Stimulated activated naive CD4-positive, alpha-beta T cell (primary cell): ENCODE results near the gene SEMA6D.

ENCODE experiments used
- DNase-seq, 6 experiments: peaks; one replicate each; lab custom pipeline; 2025; lab: John Stamatoyannopoulos, UW

SEMA6D gene

GRCh38 chr15:47788685-47789084, 71.4 kb downstream of the SEMA6D start:
- DNase-seq = no peak

GRCh38 chr15:47791161-47791560, 73.9 kb downstream of the SEMA6D start:
- DNase-seq = no peak

- no peak for DNase-seq
Observed at GRCh38 chr15:47792231-47792630, 74.9 kb downstream of the SEMA6D start.

- DNase-seq = no peak
Observed at GRCh38 chr15:47794252-47794914, 77.1 kb downstream of the SEMA6D start.

- DNase-seq = no peak
Observed at GRCh38 chr15:47795864-47796263, 78.6 kb downstream of the SEMA6D start.

- DNase-seq = no peak
Observed at GRCh38 chr15:47796339-47796738, 79.0 kb downstream of the SEMA6D start.

- DNase-seq = no peak
Observed at GRCh38 chr15:47796830-47797229, 79.5 kb downstream of the SEMA6D start.

- DNase-seq = no peak
Observed at GRCh38 chr15:47801522-47801921, 84.2 kb downstream of the SEMA6D start.

- no peak for DNase-seq
Observed at GRCh38 chr15:47802216-47802615, 84.9 kb downstream of the SEMA6D start.

- DNase-seq = no peak
Observed at GRCh38 chr15:47803767-47804166, 86.5 kb downstream of the SEMA6D start.

GRCh38 chr15:47804733-47805132, 87.4 kb downstream of the SEMA6D start:
- DNase-seq = no peak

GRCh38 chr15:47806008-47806407, 88.7 kb downstream of the SEMA6D start:
- no peak for DNase-seq

- no peak for DNase-seq
Observed at GRCh38 chr15:47811172-47811571, 93.9 kb downstream of the SEMA6D start.

GRCh38 chr15:47812470-47812999, 95.2 kb downstream of the SEMA6D start:
- no peak for DNase-seq

GRCh38 chr15:47813748-47814384, 96.6 kb downstream of the SEMA6D start:
- DNase-seq = no peak

- DNase-seq = no peak
Observed at GRCh38 chr15:47814620-47815019, 97.3 kb downstream of the SEMA6D start.

GRCh38 chr15:47817969-47818548, 100.8 kb downstream of the SEMA6D start:
- DNase-seq = no peak

- DNase-seq = no peak
Observed at GRCh38 chr15:47819158-47819557, 101.9 kb downstream of the SEMA6D start.

GRCh38 chr15:47820057-47820746, 102.9 kb downstream of the SEMA6D start:
- DNase-seq = no peak

- DNase-seq = no peak
Observed at GRCh38 chr15:47820747-47821319, 103.5 kb downstream of the SEMA6D start.

- DNase-seq = no peak
Observed at GRCh38 chr15:47822048-47822447, 104.7 kb downstream of the SEMA6D start.
